ENCODE measurements around the gene PARD3. TPM values are rescaled to one million over a fixed set of nuclear protein-coding genes. Genes with fewer than 3 reads are reported as not detected.

The PARD3 gene
- total RNA-seq, 4 donors from 2014 or later: 27.3 to 65.3 (median 55.6) TPM

DNA sequence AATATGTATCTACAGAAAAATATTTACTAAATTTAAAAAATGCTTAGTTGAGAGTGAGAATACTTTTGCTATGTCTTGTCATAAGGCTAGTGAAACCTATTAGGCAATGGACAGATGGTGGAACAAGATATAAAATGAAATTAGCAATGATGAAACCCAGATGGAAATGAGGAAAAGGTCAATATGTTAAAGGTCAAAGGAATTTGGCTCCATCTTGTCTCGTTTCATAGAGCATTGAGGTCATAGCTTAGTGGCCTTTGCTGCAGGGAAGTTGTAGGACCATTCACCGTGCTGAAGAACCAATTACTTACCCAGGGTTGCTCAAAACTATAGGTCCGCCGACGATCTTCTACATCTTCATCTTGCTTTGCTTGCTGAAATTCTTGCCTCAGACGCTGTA, 683.9 kb downstream of the PARD3 start:
- Histone ChIP-seq H3K36me3 (peaks cover 0 to 4% (median 0%) of the 10 kb centered on the region in 4 donors), H3K27me3 (no peaks in the 10 kb centered on the region), H3K4me1 (no peaks in the 10 kb centered on the region), H3K9me3 (no peaks in the 10 kb centered on the region), H3K4me3 (no peak overlapping the region), H3K27ac (no peak overlapping the region)
- DNase-seq: no peak
- in situ Hi-C loops (cut with MboI; ENCODE audit: low pct_ligation_motif_present in 1 of 4, low pct_unique_long_range_greater_than_20kb in 1 of 4, low sequenced_read_pairs in 3 of 4) (no loop called here), intact Hi-C loops (cut with DNase I; ENCODE audit: low total_unique reads) (no loop called here)
- 81 to 84% methylated on average over 6 of the region's 6 CpGs for WGBS, 2 donors (ENCODE audit: low coverage in 1 of 2)
- TF ChIP-seq POLR2A (IDR thresholded peaks at IDR 0.05) (no peak), EP300 (IDR thresholded peaks at IDR 0.05; ENCODE audit: low read depth) (no peak), POLR2AphosphoS5 (IDR thresholded peaks at IDR 0.05) (no peak)
- TF ChIP-seq, protein P1, sequence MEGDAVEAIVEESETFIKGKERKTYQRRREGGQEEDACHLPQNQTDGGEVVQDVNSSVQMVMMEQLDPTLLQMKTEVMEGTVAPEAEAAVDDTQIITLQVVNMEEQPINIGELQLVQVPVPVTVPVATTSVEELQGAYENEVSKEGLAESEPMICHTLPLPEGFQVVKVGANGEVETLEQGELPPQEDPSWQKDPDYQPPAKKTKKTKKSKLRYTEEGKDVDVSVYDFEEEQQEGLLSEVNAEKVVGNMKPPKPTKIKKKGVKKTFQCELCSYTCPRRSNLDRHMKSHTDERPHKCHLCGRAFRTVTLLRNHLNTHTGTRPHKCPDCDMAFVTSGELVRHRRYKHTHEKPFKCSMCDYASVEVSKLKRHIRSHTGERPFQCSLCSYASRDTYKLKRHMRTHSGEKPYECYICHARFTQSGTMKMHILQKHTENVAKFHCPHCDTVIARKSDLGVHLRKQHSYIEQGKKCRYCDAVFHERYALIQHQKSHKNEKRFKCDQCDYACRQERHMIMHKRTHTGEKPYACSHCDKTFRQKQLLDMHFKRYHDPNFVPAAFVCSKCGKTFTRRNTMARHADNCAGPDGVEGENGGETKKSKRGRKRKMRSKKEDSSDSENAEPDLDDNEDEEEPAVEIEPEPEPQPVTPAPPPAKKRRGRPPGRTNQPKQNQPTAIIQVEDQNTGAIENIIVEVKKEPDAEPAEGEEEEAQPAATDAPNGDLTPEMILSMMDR (IDR thresholded peaks at IDR 0.05): no peak

DNA sequence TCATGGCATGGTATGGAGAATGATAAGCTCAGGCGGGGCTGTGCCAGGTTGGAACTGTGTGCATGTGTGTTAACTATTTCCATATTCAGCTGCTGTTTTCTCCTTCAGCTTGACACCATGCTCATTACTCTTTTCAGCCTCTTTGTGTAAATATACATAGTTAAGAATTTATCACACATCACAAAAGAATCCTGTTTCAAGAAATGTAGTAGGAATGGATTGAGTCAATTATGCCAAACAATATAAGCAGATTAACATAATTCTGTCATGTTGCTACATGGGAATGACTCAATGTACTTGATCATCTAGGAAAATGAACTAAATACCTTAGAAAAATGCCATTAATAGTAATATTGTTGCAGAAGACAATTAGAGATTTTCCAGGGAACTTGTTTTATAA, 687.4 kb downstream of the PARD3 start:
- TF ChIP-seq EP300 (IDR thresholded peaks at IDR 0.05; ENCODE audit: low read depth): no peak
- TF ChIP-seq, protein P1 (IDR thresholded peaks at IDR 0.05): no peak
- TF ChIP-seq POLR2A (IDR thresholded peaks at IDR 0.05): no peak
- no peak for TF ChIP-seq POLR2AphosphoS5 (IDR thresholded peaks at IDR 0.05)
- intact Hi-C loops (cut with DNase I; ENCODE audit: low total_unique reads): no loop called here
- Histone ChIP-seq H3K27ac (no peak overlapping the region), H3K27me3 (no peaks in the 10 kb centered on the region), H3K4me1 (peaks cover 0 to 4% (median 0%) of the 10 kb centered on the region in 4 donors), H3K36me3 (peaks cover 0 to 4% (median 0%) of the 10 kb centered on the region in 4 donors), H3K4me3 (no peak overlapping the region), H3K9me3 (no peaks in the 10 kb centered on the region)
- no peak for DNase-seq
- in situ Hi-C loops (cut with MboI; ENCODE audit: low pct_ligation_motif_present in 1 of 4, low pct_unique_long_range_greater_than_20kb in 1 of 4, low sequenced_read_pairs in 3 of 4): no loop called here
- 57 to 88% methylated on average over 1 of the region's 1 CpG for WGBS, 2 donors (ENCODE audit: low coverage in 1 of 2)

DNA sequence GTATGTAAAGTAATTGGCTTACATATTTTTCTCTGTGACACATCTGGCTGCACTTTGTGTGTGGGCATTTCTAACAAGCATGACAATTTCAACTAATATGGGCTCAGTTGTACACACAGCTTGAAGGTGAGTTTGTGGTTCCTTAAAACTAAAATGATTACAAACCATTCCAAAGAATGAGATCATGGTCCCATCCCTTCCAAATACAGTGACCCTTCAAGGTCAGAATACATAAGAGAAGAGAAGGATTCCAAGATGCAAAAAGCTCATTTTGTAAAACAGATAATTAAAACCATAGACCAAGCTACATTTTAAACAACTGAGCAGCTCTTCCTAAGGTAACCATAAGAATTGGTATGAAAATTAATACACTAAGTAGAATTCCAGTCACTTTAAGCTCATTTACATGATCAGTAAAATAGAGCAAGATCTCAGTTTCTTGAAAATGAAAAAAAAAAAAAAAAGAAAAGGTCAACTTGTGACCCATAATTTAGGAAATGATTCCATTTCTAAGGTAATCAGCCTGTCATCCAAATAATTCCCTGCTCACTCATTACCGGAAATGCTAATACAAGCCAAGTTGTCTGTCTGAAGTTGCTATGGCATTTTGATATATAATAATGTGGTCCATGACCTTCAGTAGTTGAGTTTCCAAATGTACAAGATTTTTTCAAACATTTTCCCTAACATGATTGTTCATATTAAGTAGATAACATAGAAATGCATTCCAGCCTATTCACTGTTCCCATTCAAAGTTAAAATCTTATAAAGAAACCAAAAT, 688.5 kb downstream of the PARD3 start:
- DNase-seq: no peak
- H3K36me3 ChIP-seq: peaks cover 0 to 4% (median 0%) of the 10 kb centered on the region in 4 donors
- TF ChIP-seq EP300 (IDR thresholded peaks at IDR 0.05; ENCODE audit: low read depth) (no peak), POLR2A (IDR thresholded peaks at IDR 0.05) (no peak), POLR2AphosphoS5 (IDR thresholded peaks at IDR 0.05) (no peak)
- TF ChIP-seq, protein P1 (IDR thresholded peaks at IDR 0.05): no peak
- no peak overlapping the region for H3K27ac ChIP-seq
- H3K9me3 ChIP-seq: no peaks in the 10 kb centered on the region
- in situ Hi-C loops (cut with MboI; ENCODE audit: low pct_ligation_motif_present in 1 of 4, low pct_unique_long_range_greater_than_20kb in 1 of 4, low sequenced_read_pairs in 3 of 4) (no loop called here), intact Hi-C loops (cut with DNase I; ENCODE audit: low total_unique reads) (no loop called here)
- H3K4me3 ChIP-seq: no peak overlapping the region
- 90 to 93% methylated on average over 1 of the region's 1 CpG for whole genome bisulfite sequencing, 2 donors (ENCODE audit: low coverage in 1 of 2)
- H3K27me3 ChIP-seq: no peaks in the 10 kb centered on the region
- H3K4me1 ChIP-seq: peaks cover 0 to 13% (median 2%) of the 10 kb centered on the region in 4 donors

DNA sequence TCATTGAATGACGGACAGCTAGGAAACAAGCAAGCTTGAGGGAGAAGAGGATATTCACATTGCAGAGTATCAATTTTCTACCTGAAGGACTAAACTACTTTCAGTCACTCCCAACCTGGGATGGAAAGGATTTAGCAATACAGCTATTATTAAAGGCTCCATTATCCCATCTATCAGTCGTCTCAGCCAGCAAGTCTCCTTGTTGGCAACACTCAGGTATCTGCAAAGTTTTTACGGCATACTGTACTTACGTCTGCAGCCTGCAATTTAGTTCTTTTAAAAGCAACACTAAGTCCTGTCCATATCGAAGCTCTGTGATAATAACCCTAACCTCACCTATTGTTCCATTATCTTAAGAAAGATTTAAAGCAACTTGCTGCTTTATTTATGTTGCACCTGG, 689.4 kb downstream of the PARD3 start:
- H3K4me1 ChIP-seq: peaks cover 0 to 15% (median 2%) of the 10 kb centered on the region in 4 donors
- no peaks in the 10 kb centered on the region for H3K9me3 ChIP-seq
- TF ChIP-seq, protein P1 (IDR thresholded peaks at IDR 0.05): no peak
- TF ChIP-seq POLR2AphosphoS5 (IDR thresholded peaks at IDR 0.05): no peak
- no peak for TF ChIP-seq EP300 (IDR thresholded peaks at IDR 0.05; ENCODE audit: low read depth)
- no peak for TF ChIP-seq POLR2A (IDR thresholded peaks at IDR 0.05)
- H3K4me3 ChIP-seq: no peak overlapping the region
- intact Hi-C loops (cut with DNase I; ENCODE audit: low total_unique reads) (no loop called here), in situ Hi-C loops (cut with MboI; ENCODE audit: low pct_ligation_motif_present in 1 of 4, low pct_unique_long_range_greater_than_20kb in 1 of 4, low sequenced_read_pairs in 3 of 4) (no loop called here)
- H3K27ac ChIP-seq: no peak overlapping the region
- H3K27me3 ChIP-seq: no peaks in the 10 kb centered on the region
- H3K36me3 ChIP-seq: peaks cover 0 to 4% (median 0%) of the 10 kb centered on the region in 4 donors
- no peak for DNase-seq
- 46 to 55% methylated on average over 5 of the region's 5 CpGs for WGBS, 2 donors (ENCODE audit: low coverage in 1 of 2)
